Raji (cell line): ENCODE measurements around the gene DCAF5.

Source experiments
- POLR2A ChIP-seq: IDR thresholded peaks from 2 replicates; pipeline ENCODE4 v1.6.1; 2011; ENCODE audit warnings: low read depth, low read length, control low read depth; ENCODE audit not compliant: insufficient read depth

DCAF5 gene

DNA sequence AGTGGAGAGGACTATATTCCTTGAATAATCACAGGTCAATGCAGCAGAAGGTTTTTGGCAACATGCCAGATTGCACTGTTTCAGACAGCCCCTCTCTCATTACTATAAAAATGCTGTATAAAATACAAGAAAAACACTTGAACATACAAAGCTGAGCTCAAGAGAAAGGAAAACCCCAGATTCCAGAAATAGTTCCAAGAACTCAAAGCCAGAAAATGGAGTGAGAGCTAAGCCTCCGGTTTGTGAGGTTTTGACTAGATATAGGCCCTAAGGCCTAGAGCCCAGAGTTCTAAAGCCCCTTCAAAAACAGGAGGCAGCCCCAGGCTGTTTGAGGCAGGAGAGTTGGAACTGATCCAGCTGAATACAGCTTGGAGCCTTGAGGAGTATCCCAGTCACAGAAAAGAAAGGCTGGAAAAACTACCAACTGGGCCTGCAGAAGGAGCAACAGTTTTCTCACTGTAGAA, 144.5 kb downstream of the DCAF5 start:
- no peak for TF ChIP-seq POLR2A

DNA sequence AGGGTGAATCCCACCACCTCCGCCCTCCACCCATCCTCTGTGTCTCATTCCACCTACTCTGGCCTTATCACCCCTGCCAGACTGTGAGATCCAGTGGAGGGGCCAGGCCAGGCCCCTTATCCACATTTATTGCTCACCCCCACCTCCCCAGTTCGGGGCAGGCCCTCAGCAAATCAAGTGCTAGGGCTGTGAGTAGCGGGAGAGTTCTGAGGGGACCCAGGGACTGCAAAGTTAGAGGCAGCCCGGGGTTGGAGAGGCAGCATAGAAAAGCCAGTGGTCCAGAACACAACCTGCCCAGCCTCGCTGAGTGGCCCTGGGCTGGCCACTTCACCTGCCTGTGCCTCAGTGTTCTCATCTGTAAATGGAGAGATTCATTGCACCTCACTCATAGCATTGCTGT, 146.6 kb downstream of the DCAF5 start:
- TF ChIP-seq POLR2A: no peak

DNA sequence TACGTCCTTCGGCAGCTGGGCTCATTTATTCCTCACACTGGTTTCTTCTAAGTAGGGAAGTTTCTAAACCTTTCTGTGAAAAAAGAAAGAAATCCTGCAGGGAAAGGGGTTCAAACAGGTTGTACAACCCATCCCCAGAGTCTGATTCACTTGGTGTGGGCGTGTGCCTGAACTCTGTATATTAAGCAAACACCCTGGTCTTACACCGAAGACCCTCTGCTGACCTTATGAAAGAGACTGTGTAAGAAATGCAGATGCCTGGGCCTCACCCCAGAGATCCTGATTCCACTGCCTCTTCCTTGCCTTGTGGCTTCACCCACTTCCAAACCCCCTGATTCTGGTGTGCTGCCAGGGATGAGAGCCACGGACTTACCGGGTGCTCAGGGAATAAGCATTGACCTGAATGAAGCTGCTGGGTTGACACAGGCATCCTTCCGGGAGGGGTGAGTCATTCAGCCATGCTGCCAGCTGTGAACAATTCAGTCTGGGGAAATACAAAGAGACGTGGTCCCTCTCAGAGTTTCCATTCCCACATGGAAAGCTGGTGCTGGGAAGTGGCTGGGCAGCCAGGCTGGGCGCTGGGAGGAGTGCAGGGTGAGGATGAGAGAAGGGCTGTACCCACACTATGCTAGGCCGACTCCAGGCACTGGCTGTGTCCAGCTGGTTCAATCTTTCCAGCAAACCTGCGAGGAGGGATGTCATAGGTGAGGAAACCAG, 147.3 kb downstream of the DCAF5 start:
- TF ChIP-seq POLR2A: no peak

DNA sequence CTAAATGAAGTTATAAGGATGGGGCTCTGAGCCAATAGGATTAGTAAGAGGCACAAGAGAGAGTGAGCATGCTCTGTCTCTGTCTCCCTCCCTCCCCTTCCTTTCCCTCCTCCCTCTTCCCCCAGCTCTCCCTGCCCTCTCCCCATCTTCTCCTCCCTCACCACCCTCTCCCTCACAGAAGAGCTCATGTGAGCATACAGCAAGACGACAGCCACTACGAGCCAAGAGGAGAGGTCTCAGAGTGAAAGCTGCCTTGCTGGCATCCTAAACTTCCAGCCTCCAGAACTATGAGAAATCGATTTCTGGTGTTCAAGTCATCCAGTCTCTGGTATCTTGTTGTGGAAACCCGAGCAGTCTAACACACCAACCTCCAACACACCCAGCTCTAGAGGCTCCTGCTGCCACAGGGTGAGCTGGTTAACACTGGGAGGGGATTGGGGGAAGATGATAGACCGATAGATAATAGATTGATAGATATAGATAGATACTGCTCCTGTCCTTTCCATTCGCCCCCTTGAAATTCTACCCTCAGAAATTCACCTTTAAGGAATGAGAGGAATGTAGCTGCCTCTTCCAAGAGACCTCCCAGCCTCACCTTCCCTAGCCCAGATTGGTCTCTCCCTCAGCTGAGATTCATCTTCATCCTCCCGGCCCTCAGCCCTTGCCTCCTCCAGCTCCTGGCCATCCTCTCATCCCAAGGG, 148.0 kb downstream of the DCAF5 start:
- TF ChIP-seq POLR2A: no peak

DNA sequence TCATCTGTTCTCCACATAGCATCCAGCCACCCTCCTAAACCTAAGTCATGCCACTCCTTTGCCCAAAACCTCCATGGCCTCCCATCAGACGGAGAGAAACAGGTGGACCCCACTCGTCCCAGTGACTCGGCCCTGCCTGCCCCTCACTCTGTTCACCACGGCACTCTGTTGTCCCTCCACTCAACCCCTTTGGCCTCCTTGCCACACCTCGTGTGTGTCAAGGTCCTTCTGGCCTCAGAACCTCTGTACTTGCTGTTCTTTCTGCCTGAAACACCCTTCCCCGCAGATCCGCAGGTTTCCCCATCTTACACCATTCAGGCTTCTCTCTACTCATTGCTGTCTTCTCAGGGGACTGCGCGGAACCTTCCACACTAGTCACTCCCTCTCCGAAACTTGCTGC, 149.3 kb downstream of the DCAF5 start:
- no peak for TF ChIP-seq POLR2A

DNA sequence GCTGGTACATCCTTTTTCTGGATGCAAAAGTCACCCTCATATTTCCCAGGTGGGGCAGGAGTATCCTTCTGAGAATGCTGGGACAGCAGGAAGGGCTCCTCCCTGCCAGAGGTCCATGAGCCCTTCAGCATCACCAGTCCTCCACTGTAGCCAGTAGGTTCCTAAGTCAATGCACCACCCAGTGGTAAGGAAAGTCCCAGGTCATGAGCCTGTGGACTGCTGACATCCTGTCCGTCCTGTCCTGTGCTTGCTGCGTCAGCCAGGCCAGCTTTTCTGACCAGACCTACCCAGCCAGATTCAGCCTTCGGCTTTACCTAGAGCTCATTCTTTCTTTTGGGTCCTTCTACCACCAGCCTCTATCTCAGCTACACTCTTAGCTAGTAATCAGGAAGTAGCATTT, 150.8 kb downstream of the DCAF5 start:
- TF ChIP-seq POLR2A: no peak

DNA sequence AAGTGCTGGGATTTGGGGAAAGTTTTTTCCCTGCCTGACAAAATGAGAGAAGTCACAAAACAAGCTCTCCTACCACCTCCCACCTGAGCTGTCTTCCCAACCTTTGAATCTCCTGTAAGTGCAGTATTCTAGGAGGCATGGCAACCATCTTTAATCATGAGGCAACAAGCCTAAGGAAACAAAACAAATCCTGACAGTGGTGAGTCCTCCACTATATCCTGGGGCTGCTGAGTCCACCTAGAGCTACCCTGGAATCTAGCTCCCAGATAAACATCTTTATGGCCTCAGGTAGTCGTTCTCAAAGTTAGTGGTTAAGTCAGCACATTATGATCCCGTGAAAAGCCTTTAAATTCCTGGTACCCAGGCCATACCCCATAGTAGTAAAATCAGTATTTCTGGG, 151.5 kb downstream of the DCAF5 start:
- TF ChIP-seq POLR2A: no peak
